Left colon (tissue), 2 donors: Measurements from ENCODE around the gene RPL10. TPM values are rescaled to one million over a fixed set of nuclear protein-coding genes. Genes with fewer than 3 reads are reported as not detected.
"Not testable (repeated sequence)": the region's sequence is repeated elsewhere in the genome, so short reads cannot be mapped to it uniquely, and the experiment has no call there.

ENCODE experiments used
- ATAC-seq: fragments of 200-7000 bp; cut with Tn5 transposase; one replicate; pipeline ENCODE4 v1.9.1; 2020; ENCODE audit warnings: mild to moderate bottlenecking, moderate library complexity
- DNase-seq, 2 donors: peaks; one replicate each; pipeline ENCODE4 v3.0.0-alpha.2; 2020
- intact Hi-C, 2 donors: fragments of 100-400 bp; cut with DNase I in 1 of 2; cut with micrococcal nuclease in 1 of 2; formaldehyde crosslinking; loops; one replicate each; pipeline versions ENCODE4 v1.11.2 to v1.14.0; 2022; cut with DNase I, micrococcal nuclease
- total RNA-seq, 2 donors: library from RNA; stranded (reverse); fragmentation: NEBNext Ultra II Directional; extraction: Animal tissue kit (Norgen Biotek cat#: 25700); gene quantifications; one replicate each; pipeline ENCODE4 v1.2.1, GENCODE V29; 2021
- donor health status: DM: no; HTN: no; CAD: no.
- donor health status: DM: yes; HTN: yes; CAD: no.

The RPL10 gene
- total RNA-seq, 2 donors from 2014 or later = 2,262 to 2,406 TPM

DNA sequence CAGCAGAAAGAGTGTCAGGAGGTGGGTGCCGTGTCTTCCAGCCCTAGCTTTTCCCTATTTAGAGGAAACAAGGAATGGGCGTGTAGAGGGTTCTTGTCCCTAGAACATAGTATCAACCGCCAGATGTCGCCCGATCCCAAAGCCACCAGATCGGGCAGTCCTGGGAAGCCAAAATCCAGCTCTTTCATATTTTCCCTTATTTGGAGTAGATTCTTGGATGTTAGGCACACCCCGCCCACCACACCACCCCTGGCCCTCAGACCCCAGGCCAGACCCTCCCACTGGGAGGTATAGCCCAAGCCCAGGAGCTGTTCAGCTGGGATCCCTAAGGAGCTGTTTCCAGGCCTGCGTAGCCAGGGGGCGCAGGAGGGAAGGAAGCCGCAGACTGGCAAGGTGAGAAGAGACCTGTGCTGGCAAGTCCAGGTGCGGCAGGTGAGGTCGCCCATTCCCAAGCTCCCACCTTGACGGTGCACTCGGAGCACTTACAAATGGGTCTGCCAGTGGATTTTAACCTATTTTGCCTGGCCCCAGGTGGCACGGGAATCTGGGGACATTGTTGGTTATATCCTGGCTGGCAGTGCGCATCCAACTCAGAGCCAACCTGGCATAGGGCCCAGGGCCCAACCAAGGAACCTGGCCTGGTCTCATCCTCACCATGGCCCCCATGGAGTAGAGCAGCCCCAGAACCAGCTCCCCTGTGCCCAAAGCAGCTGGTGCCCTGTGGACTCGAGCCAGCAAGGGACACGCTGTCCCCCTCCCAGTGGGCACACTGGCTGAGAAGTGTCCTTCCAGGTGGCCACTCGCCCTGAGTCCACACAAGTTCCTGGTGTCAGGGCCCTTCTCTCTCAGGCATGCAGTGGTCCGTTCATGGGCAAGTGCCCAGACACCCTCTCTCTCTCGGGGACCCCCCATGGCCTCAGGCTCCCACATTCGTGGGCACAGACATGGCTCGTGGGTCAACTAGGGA is 24.6 kb upstream of the RPL10 start:
- DNase-seq (peak; percentile 67 to 70), ATAC-seq (peak; percentile 56)
- intact Hi-C loops = no loop called here

- DNase-seq = peak in 1 of 2 donors; percentile 64
- ATAC-seq = no peak
- intact Hi-C loops = no loop called here
Measured at GRCh38 chrX:154374313-154375155, 23.6 kb upstream of the RPL10 start, which contains the start of gene FLNA. TSS of gene FLNA (minus strand) at chrX:154374634. CDS start at chrX:154371245, 3,389 bp downstream.

DNA sequence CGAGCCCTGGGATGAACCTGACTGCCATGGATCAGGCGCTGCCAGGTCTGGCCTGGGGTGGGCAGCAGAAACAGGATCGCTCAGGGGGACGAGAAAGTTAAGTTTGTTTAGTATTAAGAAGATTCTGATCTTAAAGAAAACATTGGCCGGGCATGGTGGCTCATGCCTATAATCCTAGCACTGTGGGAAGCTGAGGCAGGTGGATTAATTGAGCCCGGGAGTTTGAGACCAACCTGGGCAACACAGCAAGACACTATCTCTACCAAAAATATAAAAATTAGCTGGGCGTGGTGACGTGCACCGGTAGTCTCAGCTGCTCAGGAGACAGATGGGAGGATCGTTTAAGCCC is 23.0 kb upstream of the RPL10 start:
- intact Hi-C loops = no loop called here
- ATAC-seq (no peak), DNase-seq (no peak)

GRCh38 chrX:154376774-154377173 is 21.4 kb upstream of the RPL10 start:
- ATAC-seq = no peak
- intact Hi-C loops = no loop called here
- DNase-seq = peak in 1 of 2 donors; percentile 65

DNA sequence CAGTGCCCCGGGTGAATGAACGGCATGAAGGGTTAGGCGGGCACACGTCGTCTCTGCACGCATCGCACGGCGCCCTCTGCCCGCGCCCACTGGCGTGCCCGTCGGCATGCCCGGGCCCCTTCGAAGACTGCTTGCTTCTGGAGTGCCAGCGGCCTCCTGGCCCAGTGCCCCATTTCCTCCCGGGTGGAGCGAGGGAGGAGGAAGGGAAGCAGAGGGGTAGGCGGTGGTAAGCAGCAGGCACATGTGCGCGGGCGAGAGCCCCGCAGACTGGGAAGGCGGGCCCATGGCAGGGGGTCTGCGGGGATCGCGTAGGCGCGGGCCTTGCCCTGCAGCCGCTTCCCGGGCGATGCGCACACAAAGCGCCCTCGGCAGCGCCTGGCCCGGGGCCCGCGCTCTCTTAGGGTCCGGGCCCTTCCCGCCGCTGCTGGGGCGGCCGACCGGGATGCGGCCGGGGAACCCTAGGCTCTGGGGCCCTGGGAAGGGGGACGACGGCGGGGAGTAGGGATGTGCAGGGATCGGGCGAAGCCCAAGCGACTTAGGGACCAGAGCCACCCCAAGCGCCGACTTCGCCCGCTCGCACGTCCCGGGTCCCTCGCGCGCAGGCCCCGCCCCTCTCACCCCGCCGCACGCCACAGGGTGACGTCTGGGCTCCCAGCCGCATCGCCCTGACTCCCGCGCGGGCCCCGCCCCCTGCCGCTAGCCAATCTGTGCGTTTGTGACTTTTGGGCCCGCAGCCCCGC is 19.9 kb upstream of the RPL10 start:
- DNase-seq (peak; percentile 65 to 71), ATAC-seq (peak; percentile 10)
- intact Hi-C loops = no loop called here

- intact Hi-C loops = no loop called here
- peak; percentile 82 for ATAC-seq
- DNase-seq = peak; percentile 95 to 98
Measured at GRCh38 chrX:154378799-154379568, 19.2 kb upstream of the RPL10 start, which contains the start of gene EMD. TSS of gene EMD (plus strand) at chrX:154379295. CDS start at chrX:154379485, 190 bp downstream.

DNA sequence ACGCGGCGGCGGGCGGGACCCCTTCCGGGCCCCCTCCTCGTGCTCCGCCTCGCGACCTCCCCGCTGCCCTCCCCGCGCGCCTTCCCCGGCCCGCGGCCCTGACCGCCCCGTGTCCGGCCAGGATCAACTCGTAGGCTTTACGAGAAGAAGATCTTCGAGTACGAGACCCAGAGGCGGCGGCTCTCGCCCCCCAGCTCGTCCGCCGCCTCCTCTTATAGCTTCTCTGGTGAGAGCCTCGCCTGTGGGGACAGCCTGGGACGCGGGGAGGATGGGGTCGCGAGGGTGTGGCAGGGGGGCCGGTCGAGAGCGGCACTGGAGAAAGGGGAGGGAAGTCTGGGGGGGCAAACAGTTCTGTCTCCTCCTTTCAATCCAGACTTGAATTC is 18.6 kb upstream of the RPL10 start:
- intact Hi-C loops = no loop called here
- no peak for DNase-seq
- no peak for ATAC-seq

DNA sequence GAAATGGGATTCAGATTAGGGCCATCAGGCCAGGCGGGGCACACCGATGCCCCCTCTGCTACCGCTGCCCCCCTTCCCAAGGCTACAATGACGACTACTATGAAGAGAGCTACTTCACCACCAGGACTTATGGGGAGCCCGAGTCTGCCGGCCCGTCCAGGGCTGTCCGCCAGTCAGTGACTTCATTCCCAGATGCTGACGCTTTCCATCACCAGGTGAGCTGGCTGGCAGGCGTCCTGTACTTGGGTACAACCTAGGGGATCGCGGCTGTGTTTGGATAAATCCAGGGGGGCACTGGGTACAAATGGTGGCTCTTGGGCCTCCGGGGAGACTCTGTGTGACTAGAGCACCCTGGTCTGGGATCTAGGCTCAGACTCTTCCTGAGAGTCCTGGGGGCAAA is 18.0 kb upstream of the RPL10 start:
- intact Hi-C loops = no loop called here
- DNase-seq (no peak), ATAC-seq (no peak)

- ATAC-seq (no peak), DNase-seq (no peak)
- intact Hi-C loops = no loop called here
Measured at GRCh38 chrX:154380787-154381186, 17.4 kb upstream of the RPL10 start.

GRCh38 chrX:154381271-154381670 is 16.9 kb upstream of the RPL10 start:
- ATAC-seq (no peak), DNase-seq (no peak)
- intact Hi-C loops = no loop called here

GRCh38 chrX:154382483-154383069 is 15.6 kb upstream of the RPL10 start:
- DNase-seq (no peak), ATAC-seq (no peak)
- intact Hi-C loops = no loop called here

- intact Hi-C loops = no loop called here
- no peak for DNase-seq
- ATAC-seq = no peak
Measured at GRCh38 chrX:154383359-154384283, 14.6 kb upstream of the RPL10 start.

GRCh38 chrX:154384284-154384892 is 13.8 kb upstream of the RPL10 start:
- ATAC-seq (no peak), DNase-seq (peak in 1 of 2 donors; percentile 16)
- intact Hi-C loops = no loop called here

- DNase-seq, intact Hi-C loops: not testable (repeated sequence)
- ATAC-seq = peak; percentile 59
Measured at GRCh38 chrX:154388094-154388493, 10.1 kb upstream of the RPL10 start.

GRCh38 chrX:154388649-154389048 is 9.5 kb upstream of the RPL10 start:
- DNase-seq, intact Hi-C loops: not testable (repeated sequence)
- peak; percentile 0 for ATAC-seq
